ENCODE measurements around the gene PGM5.
"Not testable (repeated sequence)": the region's sequence is repeated elsewhere in the genome, so short reads cannot be mapped to it uniquely, and the experiment has no call there.

PGM5 gene

DNA sequence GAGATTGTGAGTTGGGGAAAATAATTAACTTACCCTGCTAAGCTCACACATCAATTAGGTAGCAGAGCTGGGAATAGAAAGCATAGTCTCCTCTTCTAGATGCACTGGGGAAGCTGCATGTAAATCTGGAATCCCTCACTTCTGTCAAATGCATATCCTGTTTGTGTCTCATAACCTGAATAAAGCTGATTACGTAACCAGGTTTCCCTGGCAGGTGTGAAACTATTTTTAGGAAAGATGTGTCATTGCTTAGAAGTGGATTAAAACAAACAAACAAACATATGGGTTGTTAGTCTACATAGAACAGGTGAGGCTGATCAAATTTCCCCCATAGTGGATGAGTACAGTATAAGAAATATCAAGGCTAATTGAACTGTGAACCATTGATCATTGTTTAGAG is 27.5 kb downstream of the PGM5 start:
- DNase-seq, result not testable (repeated sequence)

DNA sequence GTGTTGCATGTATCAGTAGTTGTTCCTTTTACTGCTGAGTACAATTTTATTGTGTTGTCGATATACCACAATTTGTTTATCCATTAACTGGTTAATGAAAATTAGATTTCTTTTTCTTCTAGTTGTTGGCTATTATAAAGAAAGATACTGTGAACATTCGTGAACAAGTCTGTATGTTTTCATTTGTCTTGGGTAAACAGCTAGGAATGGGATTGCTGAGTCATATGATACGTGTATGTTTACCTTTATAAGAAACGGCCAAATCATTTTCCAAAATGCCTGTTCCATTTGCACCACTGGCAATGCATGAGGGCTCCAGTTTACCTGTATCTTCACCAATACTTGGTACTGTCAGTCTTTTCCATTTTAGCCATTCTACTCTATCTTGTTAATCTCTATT is 33.1 kb downstream of the PGM5 start:
- not testable (repeated sequence) for DNase-seq

DNA sequence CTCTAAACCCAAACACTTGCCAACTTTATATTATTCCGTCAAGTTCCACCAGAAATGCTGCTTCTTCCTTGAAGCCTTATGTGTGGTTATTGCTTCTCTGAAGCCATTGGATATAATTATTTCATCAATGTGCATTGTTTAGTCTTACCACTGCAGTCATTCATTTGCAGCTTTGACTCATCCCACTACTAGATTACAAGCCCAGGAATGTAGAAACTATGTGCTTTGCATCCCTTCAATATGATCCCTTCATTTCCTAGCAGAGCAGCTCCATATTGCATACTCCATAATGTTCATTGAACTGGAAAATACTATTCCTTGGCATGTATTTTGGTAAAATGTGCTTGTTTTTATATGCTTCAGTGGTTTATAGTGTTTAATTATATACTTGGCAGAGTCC is 34.3 kb downstream of the PGM5 start:
- not testable (repeated sequence) for DNase-seq

GRCh38 chr9:68396411-68397094 is 40.1 kb downstream of the PGM5 start:
- not testable (repeated sequence) for DNase-seq

DNA sequence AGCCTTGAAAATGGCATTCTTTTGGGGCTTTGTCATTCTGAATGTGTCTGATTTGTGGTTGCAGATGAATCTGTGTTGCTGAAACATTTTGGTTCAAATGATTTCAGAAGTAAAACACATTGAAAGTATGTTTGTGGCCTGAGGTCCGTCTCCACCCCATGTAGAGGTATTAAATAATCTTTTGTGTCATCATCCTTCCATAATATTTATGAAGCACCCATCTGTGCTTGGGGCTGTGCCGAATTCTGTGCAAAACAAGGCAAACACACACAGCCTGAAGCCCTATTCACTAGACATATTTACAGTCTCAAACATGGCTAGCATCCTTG is 40.6 kb downstream of the PGM5 start:
- DNase-seq, result not testable (repeated sequence)

GRCh38 chr9:68397796-68398195 is 41.4 kb downstream of the PGM5 start:
- not testable (repeated sequence) for DNase-seq

DNA sequence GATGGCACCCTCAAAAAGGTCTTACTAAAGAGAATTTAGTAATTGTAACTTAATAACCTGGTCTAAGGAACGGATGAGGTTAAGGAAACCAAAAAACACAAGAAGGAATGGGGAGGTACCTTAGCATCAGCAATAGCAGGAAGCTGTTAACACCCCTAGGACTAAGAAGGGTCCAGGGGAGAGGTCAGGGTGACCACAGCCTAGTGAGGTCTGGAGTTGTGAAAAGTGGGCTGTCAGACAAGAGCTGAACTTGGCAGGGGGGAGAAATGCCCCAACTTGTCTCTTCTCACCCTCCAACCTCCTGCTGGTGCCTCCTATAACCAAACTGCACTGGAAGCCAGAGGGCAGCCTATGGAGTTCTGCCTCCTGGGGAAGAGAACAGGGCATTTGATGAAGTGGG is 41.9 kb downstream of the PGM5 start:
- not testable (repeated sequence) for DNase-seq

DNA sequence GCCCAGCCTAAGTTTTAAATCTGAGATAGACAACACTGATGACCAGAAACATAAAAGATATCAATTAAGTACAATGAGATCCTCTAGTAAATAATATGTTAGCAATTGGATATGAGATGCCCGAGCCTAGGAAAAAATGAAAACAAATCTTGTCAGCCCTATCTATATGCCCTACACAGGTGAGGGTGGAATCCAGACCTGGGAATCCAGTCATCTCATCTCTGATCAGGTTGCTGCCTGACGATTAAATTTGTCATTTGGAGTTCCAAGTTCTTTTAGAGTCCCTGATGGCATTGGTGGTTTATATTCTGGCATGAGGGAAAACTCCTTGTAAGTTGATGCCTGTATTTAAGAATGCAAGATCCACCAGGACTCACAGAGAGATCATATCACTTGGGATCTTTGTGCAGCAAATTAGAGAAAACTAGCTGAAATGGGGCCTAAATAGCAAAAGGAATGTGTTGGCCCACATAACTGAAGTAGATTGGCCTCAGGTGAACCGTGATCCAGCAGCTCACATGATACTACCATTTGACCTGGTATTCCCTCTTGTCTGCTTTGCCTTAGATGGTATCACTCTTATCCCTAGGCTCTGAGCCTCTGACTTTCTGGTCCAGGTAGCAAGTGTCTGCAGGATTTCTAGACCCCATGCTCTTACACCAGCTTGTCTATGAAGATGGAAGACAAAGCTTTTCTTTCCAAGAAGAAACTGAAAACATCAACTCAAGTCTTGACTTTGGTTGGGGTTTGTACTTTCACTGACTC is 48.2 kb downstream of the PGM5 start:
- DNase-seq, result not testable (repeated sequence)

- DNase-seq, result not testable (repeated sequence)
Measured at GRCh38 chr9:68411865-68412264, 55.5 kb downstream of the PGM5 start.

DNA sequence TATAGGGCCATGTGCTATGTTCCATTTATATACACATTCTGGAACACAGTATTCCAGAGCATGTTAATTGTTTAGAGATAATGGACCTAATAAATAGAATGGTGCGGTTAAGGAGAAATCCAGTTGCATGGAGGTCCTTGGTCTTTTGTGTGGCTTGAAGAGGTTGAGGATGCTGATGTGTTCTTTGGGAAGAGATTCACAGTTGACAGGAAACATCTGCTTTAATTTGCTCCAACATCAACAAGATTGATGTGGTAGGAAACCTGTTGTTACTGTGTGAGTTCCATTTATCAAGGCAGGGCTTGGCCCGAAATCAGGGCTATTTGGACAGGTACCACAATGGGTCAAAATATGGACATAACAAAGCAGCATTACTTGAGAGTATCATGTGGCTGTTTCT is 56.3 kb downstream of the PGM5 start:
- not testable (repeated sequence) for DNase-seq

GRCh38 chr9:68415065-68415464 is 58.7 kb downstream of the PGM5 start:
- not testable (repeated sequence) for DNase-seq

- DNase-seq, result no peak
Measured at GRCh38 chr9:68416936-68417564, 60.6 kb downstream of the PGM5 start.

GRCh38 chr9:68417762-68418161 is 61.4 kb downstream of the PGM5 start:
- no peak for DNase-seq

DNA sequence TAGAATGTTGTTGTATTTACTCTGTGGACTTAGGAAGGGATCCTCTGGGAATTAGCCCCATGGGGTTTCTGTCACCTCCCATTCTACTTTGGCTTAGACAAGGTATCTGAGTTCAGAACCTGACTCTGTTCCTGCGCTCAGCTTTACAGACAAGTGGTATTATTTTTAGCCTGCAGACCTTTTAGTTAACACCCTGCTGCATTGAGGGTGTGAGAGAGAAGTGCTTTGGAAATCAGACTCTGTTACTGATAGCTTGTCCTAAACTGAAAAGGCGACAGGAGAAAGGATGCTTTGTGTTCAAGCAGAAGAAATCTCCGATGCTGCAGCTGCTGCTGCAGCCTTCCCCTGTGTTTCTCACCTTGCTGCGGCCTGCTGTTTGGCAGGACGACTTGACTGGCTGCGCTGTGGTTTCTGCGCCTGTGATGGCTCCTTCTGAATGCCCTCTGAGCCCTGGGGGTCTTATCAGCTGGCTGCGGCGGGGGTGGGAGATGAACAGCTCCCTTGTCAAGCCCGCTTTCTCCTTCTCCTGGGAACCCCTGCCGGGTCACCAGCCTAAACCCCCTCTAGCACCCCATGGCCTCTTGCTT is 61.9 kb downstream of the PGM5 start:
- no peak for DNase-seq

DNA sequence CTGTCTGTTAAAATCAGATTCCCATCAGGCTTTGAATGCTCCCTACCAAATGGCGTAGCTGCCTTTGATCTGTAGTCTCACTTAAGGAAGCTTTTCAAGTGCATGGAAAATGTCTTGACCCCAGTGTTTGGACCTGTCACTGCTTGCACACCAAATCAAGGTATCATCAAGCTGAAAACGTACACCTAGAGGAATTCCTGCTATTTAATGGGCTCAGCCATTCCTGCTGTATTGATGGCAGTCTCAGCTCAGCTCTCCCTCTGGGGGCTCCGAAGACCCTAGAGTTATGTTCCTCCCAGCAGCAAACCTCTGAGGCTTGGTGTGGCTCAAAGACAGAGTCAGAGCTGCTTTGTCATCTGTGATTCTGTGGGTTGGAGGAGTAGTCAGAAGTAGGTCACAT is 63.5 kb downstream of the PGM5 start:
- DNase-seq, result no peak

DNA sequence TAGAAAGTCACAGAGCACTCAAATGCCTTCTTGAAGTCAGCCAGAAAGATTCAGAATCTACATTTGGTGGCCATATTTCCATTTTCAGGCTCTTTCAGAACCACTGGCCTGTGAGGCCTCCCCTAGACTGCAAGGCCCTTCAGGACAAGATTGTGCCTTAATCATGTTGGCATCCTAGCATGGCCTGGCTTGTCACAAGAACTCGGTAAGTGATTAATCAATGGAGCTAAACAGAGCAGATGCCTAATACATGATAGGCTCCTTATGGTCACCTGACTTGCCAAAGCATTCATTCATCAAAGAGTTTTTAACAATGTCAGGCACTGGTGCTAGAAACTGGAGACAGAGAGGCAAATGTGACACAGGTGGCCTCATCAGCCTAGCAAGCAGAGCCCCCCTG is 70.3 kb downstream of the PGM5 start:
- no peak for DNase-seq

DNA sequence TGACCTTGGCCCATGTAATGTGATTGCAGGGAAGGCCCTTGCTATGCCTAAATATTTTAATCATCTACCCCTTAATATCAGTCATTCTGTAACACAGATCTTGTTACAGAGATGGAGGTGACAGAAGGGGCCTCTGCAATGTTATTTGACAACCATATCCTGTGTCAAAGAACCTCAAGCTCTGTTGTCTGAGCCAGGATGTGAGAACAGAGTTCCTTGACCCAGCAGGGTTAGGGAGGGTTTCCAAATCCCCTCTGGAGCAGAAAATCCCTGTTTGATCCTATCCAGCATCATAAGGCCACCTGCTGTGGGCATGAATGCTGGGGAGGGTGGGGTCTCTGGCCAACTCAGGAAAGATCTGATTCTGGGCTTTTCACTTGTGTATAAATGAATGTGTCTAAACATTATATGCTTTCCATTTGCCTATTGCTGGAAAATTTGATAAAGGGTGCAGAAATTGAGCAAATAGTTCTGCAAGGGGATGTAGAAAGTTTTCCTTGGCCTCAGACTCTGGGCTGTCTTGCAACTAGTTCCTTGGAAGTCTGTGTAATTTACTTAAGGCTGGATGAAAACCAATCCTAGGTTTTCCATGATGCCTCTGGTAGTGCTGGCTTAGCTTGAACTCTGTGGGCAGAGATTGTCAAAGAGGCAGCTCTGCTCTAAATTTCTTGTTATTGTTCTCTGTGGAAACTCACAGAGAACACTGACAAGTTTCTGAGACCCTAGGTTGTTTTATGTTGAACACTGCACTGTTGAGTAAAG is 71.0 kb downstream of the PGM5 start:
- no peak for DNase-seq

GRCh38 chr9:68428481-68428880 is 72.1 kb downstream of the PGM5 start:
- DNase-seq, result no peak

DNA sequence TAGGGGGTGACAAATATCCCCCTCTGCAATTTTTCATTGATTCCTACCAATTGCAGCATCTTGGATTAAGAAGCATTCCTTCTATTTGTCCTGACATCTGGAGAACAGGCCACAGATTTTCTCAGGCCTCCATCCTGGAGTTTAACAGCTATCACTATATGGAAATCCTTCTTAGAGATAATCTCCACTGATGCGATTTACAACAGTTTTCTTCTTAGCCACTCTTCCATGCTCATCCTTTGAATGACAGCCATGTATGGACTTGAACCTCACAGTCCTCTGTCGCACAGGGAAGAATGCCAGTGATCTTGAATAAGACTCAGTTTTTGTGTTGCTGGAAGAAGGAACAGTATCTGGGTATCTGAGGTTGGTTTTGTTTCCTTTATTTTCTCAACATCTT is 73.2 kb downstream of the PGM5 start:
- DNase-seq, result no peak

DNA sequence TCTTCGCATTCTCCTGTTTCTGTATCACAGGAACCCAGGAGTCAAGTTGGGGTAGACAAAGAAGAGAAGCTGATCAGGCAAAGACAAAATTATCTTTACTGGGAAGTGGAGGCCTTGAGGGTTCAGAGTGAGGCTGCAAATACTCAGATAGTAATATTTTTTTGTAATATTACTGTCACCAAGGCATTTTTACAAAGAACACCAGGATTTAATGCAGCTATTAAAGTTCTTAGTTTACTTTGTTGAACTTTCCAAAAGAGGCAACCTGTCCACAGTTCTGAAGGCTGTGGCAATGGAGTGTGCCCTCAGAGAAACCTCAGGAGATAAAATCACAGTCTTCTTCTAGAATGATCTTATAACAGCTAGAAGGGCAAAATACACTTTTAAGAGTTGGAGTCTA is 74.9 kb downstream of the PGM5 start:
- DNase-seq, result no peak

GRCh38 chr9:68433531-68434110 is 77.2 kb downstream of the PGM5 start:
- DNase-seq, result no peak

DNA sequence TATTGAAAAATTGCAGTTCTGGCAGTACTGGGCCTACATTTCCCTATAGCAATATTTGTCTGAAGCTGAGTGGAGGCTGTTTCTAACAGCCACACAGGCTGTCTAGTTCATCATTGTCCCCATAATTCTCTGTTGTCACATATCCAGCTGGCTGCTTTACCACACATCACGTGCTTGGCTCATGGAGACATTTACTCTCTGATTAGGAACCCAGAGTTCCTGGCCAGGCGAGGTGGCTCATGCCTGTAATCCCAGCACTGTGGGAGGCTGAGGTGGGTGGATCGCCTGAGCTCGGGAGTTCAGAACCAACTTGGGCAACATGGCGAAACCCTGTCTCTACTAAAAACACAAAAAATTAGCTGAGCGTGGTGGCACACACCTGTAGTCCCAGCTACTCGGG is 81.4 kb downstream of the PGM5 start:
- DNase-seq, result no peak

DNA sequence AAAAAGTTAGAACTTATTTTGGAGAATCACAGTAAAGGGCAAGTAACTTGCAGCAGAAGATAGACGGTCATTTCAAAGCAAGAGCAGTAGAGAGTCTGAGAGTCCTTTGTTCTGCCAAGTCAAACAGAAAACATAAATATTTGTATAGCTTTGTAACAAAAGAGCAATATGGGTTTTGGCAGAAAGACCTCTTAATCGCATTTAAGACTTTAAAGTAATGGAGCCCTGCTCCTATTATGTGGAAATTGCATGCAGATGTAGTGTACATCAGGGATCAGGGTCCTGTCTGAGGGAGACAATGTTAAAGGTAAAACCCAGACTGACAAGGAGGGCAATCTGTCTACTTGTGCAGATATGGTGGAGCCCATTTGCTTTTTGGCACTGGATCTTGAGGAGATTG is 87.2 kb downstream of the PGM5 start:
- DNase-seq, result no peak
